ENCODE measurements around the gene HAPLN3. TPM values are rescaled to one million over a fixed set of nuclear protein-coding genes. Genes with fewer than 3 reads are reported as not detected.

The HAPLN3 gene, protein sequence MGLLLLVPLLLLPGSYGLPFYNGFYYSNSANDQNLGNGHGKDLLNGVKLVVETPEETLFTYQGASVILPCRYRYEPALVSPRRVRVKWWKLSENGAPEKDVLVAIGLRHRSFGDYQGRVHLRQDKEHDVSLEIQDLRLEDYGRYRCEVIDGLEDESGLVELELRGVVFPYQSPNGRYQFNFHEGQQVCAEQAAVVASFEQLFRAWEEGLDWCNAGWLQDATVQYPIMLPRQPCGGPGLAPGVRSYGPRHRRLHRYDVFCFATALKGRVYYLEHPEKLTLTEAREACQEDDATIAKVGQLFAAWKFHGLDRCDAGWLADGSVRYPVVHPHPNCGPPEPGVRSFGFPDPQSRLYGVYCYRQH
- total RNA-seq: 2.9 and 5.0 TPM in 2 replicates

DNA sequence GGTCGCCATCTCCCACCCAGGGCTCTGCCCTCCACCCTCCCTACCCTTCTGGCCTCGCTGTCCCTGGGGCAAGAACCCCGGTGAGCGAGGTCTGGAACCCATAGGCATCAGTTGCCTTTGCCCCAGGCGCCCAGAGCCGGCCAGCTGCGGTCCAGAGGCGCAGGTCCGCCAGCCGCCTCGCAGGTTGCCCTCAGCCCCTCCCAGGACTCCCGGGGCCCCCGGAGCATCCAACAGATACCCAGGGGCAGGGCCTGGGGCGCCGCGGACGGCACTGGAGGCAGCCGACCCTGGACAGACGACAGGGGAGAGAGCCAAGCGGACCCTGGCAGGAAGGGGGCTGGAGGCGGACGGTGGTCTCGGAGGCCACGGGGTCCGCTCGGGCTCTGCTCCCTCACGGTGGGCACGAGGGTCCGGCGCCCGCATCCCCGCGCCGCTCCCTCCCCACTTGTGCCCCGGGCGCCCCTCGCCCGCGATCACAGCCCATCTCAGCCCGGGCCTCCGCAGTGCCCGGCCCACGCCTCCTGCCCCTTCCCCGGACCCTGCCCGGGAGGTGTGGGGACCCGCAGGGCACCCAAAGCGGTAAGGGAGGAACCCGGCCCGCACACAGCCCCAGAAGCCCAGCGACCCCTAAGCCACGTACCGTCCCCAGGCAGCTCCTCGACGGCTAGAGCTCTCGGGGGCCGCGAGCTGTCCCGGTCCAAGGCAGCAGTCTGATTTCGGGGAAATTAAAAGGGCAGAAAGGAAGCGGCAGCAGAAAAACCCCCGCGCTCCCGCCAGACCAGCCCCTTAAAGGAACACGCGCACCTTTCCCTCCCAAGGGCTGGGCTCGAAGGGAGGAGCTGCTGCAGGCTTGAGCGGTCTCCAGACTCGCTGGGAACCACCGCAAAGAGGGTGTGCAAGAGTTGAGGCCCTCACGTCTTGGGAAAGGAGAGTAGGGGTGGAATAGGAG, at the start of gene HAPLN3:
Gene HAPLN3, minus strand, starts transcription at position 726 of the 949 bp plus-strand sequence. CDS start 8,246 bp downstream, outside the sequence.

DNA sequence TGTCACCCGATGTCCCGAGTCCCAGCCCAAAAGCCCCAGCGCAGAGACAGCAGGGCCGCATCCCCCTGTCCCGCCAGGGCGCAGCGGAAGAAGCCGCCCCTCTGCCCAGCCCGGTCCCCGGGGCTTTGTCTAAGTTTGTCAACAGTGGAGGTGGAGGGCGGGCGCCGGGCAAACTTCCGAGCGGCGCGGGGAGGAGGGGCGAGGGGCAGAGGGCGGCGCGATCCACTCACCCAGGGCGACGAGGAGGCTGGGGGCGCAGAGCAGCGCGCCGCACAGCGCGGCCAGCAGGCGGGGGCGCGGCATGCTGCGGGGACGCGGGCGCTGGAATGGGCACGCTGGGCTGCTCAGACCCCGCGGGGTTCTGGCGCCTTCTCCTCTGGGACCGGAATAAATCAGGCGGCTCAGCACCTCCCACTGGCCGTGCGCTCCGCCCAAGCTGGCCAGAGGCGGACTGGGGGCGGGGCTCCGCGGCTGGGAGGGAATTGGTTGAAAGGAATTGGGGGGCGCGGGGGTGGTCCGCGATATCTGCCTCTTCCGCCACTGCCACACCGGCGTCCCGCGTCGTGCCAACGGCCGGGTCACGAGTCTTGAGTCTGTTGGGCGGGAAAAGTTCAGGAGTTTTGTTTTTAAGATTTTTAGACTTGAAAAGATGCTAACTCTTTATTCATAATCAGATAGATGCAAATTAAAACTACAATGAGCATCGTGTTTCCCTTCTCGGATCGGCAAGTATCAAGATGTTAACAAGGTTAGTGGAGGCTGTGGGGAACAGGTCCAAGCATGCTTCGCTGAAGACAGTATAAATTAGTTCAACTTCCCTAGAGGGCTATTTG, 17.9 kb upstream of the HAPLN3 start, which contains the start of gene MFGE8:
Gene MFGE8, minus strand, starts transcription at position 363 of the 833 bp plus-strand sequence. Its CDS starts 60 bp downstream, at position 303.

Other genes with a start within 250 kb of the HAPLN3 start
- 6.1 and 8.6 TPM in 2 replicates for gene ACAN, start 92.1 kb downstream of the HAPLN3 start, total RNA-seq
- gene MFGE8, start 17.8 kb upstream of the HAPLN3 start, total RNA-seq: 86.0 and 93.1 TPM in 2 replicates
- 65.1 and 85.2 TPM in 2 replicates for gene ABHD2, start 192.9 kb upstream of the HAPLN3 start, total RNA-seq